HCT116 (cell line): ENCODE results near the gene ARHGAP40. TPM values are rescaled to one million over a fixed set of nuclear protein-coding genes. Genes with fewer than 3 reads are reported as not detected.

Experiments
- ATAC-seq: fragments of 200-7000 bp; cut with Tn5 transposase; 2 replicates; pipeline ENCODE4 v1.9.1; 2020; ENCODE audit warnings: mild to moderate bottlenecking, moderate library complexity
- BruUV-seq: library from RNA; stranded (reverse); fragments of 400-500 nt; replicated peaks from 2 replicates; lab custom pipeline; 2021; lab: Mats Ljungman, UMichigan
- CTCF ChIA-PET: fragments of 300-600 bp; sonication (Branson Sonifier 250); formaldehyde crosslinking; loops from one replicate; lab custom pipeline; 2021; ENCODE audit warnings: antibody characterized with exemption; lab: Charles Lee
- POLR2A ChIA-PET: fragments of 300-600, 350-600 bp; sonication (Branson Sonifier 250); formaldehyde crosslinking; loops from one replicate; lab custom pipeline; 2021; ENCODE audit warnings: antibody characterized with exemption; lab: Charles Lee
- RAD21 ChIA-PET, 2 experiments: fragments of 300-600 bp; sonication (Branson Sonifier 250); formaldehyde crosslinking; loops; one replicate each; lab custom pipeline; 2023; ENCODE audit warnings: low total read pairs in 2 of 2; ENCODE audit not compliant: uncharacterized antibody in 2 of 2, unreplicated experiment in 2 of 2, low non-redundant PET in 1 of 2; lab: Charles Lee
- DNase-seq: peaks from one replicate; pipeline ENCODE4 v3.0.0-alpha.2; 2010; ENCODE audit warnings: low read depth, low spot score
- H2AFZ ChIP-seq: fragments of 200-600 bp; shearing (Covaris generic), sonication (generic); 2 replicates; pipeline ENCODE4 v1.6.1; 2017; ENCODE audit warnings: low read depth, mixed run types, mixed read lengths, antibody characterized with exemption, low read length; ENCODE audit not compliant: poor library complexity, severe bottlenecking
- H3K27ac ChIP-seq: 2 replicates; pipeline ENCODE4 v1.5.1; 2012; ENCODE audit warnings: low read depth, low read length
- H3K27me3 ChIP-seq: fragments of 200-600 bp; sonication (generic); 2 replicates; pipeline ENCODE4 v1.6.1; 2016; ENCODE audit warnings: mixed run types, low read length, mixed read lengths; ENCODE audit not compliant: insufficient read depth
- H3K36me3 ChIP-seq, 2 experiments: fragments of 200-500 bp in 1 of 2; fragments of 200-600 bp in 1 of 2; sonication (Bioruptor generic) in 1 of 2; sonication (generic) in 1 of 2; 2 replicates each; pipeline versions ENCODE4 v1.5.1 to v1.6.1; 2014 to 2016; ENCODE audit warnings: low read length in 2 of 2, inconsistent platforms in 1 of 2, mixed read lengths in 1 of 2, mixed run types in 1 of 2; ENCODE audit not compliant: insufficient read depth in 2 of 2, control insufficient read depth in 1 of 2
- H3K4me1 ChIP-seq, 2 experiments: fragments of 200-600 bp in 1 of 2; sonication (generic) in 1 of 2; 2 replicates each; pipeline versions ENCODE4 v1.5.1 to v1.6.1; 2012 to 2017; ENCODE audit warnings: low read length in 2 of 2, inconsistent platforms in 1 of 2, mild to moderate bottlenecking in 1 of 2, mixed read lengths in 1 of 2, mixed run types in 1 of 2, moderate library complexity in 1 of 2; ENCODE audit not compliant: insufficient read depth in 2 of 2, control insufficient read depth in 1 of 2
- H3K4me2 ChIP-seq: fragments of 200-600 bp; sonication (generic); 2 replicates; pipeline ENCODE4 v1.6.1; 2017; ENCODE audit warnings: mixed run types, low read length, mixed read lengths
- H3K4me3 ChIP-seq, 2 experiments: fragments of 200-600 bp in 1 of 2; sonication (generic) in 1 of 2; replicated peaks in 1 of 2; 2 replicates each; pipeline ENCODE4 v1.5.1; 2011 to 2016; ENCODE audit warnings: low read length in 2 of 2, control low read depth in 1 of 2, low read depth in 1 of 2, mild to moderate bottlenecking in 1 of 2, mixed read lengths in 1 of 2, mixed run types in 1 of 2
- H3K79me2 ChIP-seq: fragments of 200-600 bp; sonication (generic); 2 replicates; pipeline ENCODE4 v1.6.1; 2017; ENCODE audit warnings: mild to moderate bottlenecking, mixed run types, low read length, moderate library complexity, mixed read lengths; ENCODE audit not compliant: insufficient read depth
- H3K9ac ChIP-seq: fragments of 200-600 bp; sonication (generic); 2 replicates; pipeline ENCODE4 v1.6.1; 2016; ENCODE audit warnings: low read length, mixed read lengths
- H3K9me2 ChIP-seq: fragments of 200-600 bp; sonication (generic), shearing (Covaris generic); 2 replicates; pipeline ENCODE4 v1.6.1; 2017; ENCODE audit warnings: mixed run types, mild to moderate bottlenecking, moderate library complexity; ENCODE audit not compliant: insufficient read depth
- H3K9me3 ChIP-seq, 2 experiments: fragments of 200-500 bp in 1 of 2; fragments of 200-600 bp in 1 of 2; sonication (Bioruptor generic) in 1 of 2; sonication (generic) in 1 of 2; 2 replicates each; pipeline ENCODE4 v1.6.1; 2014 to 2017; ENCODE audit warnings: low read length in 2 of 2, mixed read lengths in 2 of 2, inconsistent platforms in 1 of 2, low read depth in 1 of 2, mild to moderate bottlenecking in 1 of 2, mixed run types in 1 of 2, moderate library complexity in 1 of 2; ENCODE audit not compliant: control insufficient read depth in 1 of 2, insufficient read depth in 1 of 2
- H4K20me1 ChIP-seq: fragments of 200-600 bp; sonication (generic), shearing (Covaris generic); 2 replicates; pipeline ENCODE4 v1.6.1; 2017; ENCODE audit warnings: mixed run types, mild to moderate bottlenecking, moderate library complexity; ENCODE audit not compliant: insufficient read depth
- CEBPB ChIP-seq: IDR thresholded peaks from 2 replicates; pipeline ENCODE4 v1.6.1; 2012; ENCODE audit warnings: low read depth
- CTCF ChIP-seq, 3 experiments: fragments of 200-600 bp in 1 of 3; sonication (generic) in 1 of 3; IDR thresholded peaks in 2 of 3; conservative IDR thresholded peaks in 1 of 3; 2 replicates each; pipeline ENCODE4 v1.5.1; 2012 to 2017; ENCODE audit warnings: low read depth in 2 of 3, low read length in 2 of 3, antibody characterized with exemption in 1 of 3, borderline replicate concordance in 1 of 3, control low read depth in 1 of 3, mild to moderate bottlenecking in 1 of 3, mixed read lengths in 1 of 3, mixed run types in 1 of 3, moderate library complexity in 1 of 3; ENCODE audit not compliant: insufficient read depth in 1 of 3
- RAD21 ChIP-seq: IDR thresholded peaks from 2 replicates; pipeline ENCODE4 v1.6.1; 2012; ENCODE audit warnings: low read depth, mild to moderate bottlenecking
- SRF ChIP-seq: IDR thresholded peaks from 2 replicates; pipeline ENCODE4 v1.6.1; 2012; ENCODE audit warnings: low read depth
- TCF7L2 ChIP-seq: IDR thresholded peaks from 2 replicates; pipeline ENCODE4 v1.7.0; 2011; ENCODE audit warnings: borderline replicate concordance, inconsistent platforms; ENCODE audit not compliant: insufficient read depth, insufficient read length; ENCODE audit errors: extremely low read depth
- ZFX ChIP-seq: fragments of 450-650 bp; IDR thresholded peaks from 2 replicates; pipeline ENCODE4 v1.6.1; 2017
- ZNF274 ChIP-seq: fragments of 200-500 bp; sonication (Bioruptor generic); IDR thresholded peaks from 2 replicates; pipeline ENCODE4 v1.6.1; 2014; ENCODE audit warnings: mild to moderate bottlenecking, low read depth, low read length, inconsistent platforms
- intact Hi-C: fragments of 100-400 bp; cut with micrococcal nuclease; formaldehyde crosslinking; loops from 2 replicates; pipeline ENCODE4 v1.10.0; 2022
- total RNA-seq: library from RNA; stranded (reverse); gene quantifications from one replicate; pipeline ENCODE4 v1.2.1, GENCODE V29; 2021; ENCODE audit not compliant: unreplicated experiment

The ARHGAP40 gene
- total RNA-seq, 1 experiment from 2014 or later: 3.4 TPM

- Histone ChIP-seq H3K27me3 (no peaks in the 10 kb centered on the region), H3K4me2 (no peak overlapping the region), H3K27ac (no peak overlapping the region), H3K9me3 (no peaks in the 10 kb centered on the region), H3K9ac (no peak overlapping the region), H3K9me2 (no peaks in the 10 kb centered on the region), H3K79me2 (no peaks in the 10 kb centered on the region), H3K4me3 (no peak overlapping the region), H3K4me1 (peaks cover 0 to 8% of the 10 kb centered on the region in 2 experiments; a peak in 2 of 4 replicates), H2AFZ (no peak overlapping the region), H3K36me3 (no peaks in the 10 kb centered on the region), H4K20me1 (no peaks in the 10 kb centered on the region)
- intact Hi-C loops: no loop called here
- RAD21 ChIA-PET: no interaction called here
- POLR2A ChIA-PET: no interaction called here
- CTCF ChIA-PET: no interaction called here
- DNase-seq (no peak), ATAC-seq (no peak)
- BruUV-seq: no TSS peak
- TF ChIP-seq CEBPB (no peak), CTCF (IDR thresholded peaks at IDR 0.05 in 2 of 3, conservative IDR thresholded peaks at IDR 0.05 in 1 of 3; ENCODE audit: borderline replicate concordance in 1 of 3, insufficient read depth in 1 of 3, low read depth in 2 of 3, low read length in 2 of 3) (no peak)
Observed at GRCh38 chr20:38652995-38653394, 51.4 kb downstream of the ARHGAP40 start.

GRCh38 chr20:38657390-38657789 is 55.8 kb downstream of the ARHGAP40 start:
- Histone ChIP-seq H3K4me1 (peaks cover 0 to 5% of the 10 kb centered on the region in 2 experiments; a peak in 1 of 4 replicates), H3K4me2 (no peak overlapping the region), H4K20me1 (no peaks in the 10 kb centered on the region), H3K27me3 (no peaks in the 10 kb centered on the region), H3K9me3 (no peaks in the 10 kb centered on the region), H3K9ac (no peak overlapping the region), H3K9me2 (no peaks in the 10 kb centered on the region), H3K79me2 (no peaks in the 10 kb centered on the region), H2AFZ (no peak overlapping the region), H3K36me3 (no peaks in the 10 kb centered on the region), H3K27ac (no peak overlapping the region), H3K4me3 (no peak overlapping the region)
- POLR2A ChIA-PET: no interaction called here
- DNase-seq (no peak), ATAC-seq (no peak)
- RAD21 ChIA-PET: no interaction called here
- BruUV-seq: no TSS peak
- TF ChIP-seq ZFX (no peak), CTCF (IDR thresholded peaks at IDR 0.05 in 2 of 3, conservative IDR thresholded peaks at IDR 0.05 in 1 of 3; ENCODE audit: borderline replicate concordance in 1 of 3, insufficient read depth in 1 of 3, low read depth in 2 of 3, low read length in 2 of 3) (no peak), RAD21 (no peak), SRF (no peak), ZNF274 (no peak), TCF7L2 (no peak)
- CTCF ChIA-PET: no interaction called here
- intact Hi-C loops: no loop called here
